ENCODE data around the gene MRPL20. TPM values are rescaled to one million over a fixed set of nuclear protein-coding genes. Genes with fewer than 3 reads are reported as not detected.

Gene MRPL20
- total RNA-seq, 1 donor from 2014 or later: 108 TPM

DNA sequence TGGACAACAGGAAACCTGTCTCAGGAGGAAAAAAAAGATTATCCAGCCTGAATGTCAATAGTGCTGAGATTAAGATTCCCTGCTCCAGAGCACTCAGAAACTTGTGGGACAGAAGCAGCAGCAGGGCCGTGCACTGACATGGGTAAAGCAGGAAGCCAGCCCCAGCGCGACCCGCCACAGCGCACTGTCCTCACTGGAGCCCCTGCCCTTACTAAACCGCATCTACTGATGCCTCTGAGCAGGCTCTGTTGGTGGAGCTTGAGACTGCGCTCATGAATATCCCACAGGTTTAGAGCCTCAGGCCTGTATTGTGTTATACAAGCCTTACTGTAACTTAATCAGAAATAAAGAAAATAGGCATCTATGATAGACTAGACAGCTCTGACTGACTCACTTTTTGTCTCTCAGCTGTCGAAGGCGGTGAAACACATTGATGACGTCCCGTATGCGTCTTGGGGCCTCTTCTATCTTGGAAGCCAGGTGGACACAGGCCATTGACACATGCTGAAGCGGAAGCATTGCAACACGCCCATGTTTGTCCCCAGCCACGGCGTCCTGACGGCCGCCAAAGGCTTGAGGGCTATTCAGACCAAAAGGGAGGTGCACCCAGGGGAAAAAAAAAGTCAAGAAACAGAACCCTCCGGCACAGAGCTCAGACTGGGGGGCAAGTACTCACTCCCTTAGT lies 9.1 kb downstream of the MRPL20 start:
- peak overlapping the region; percentile 95 for H3K4me3 Mint-ChIP-seq
- peaks cover 10% of the 10 kb centered on the region for H3K4me1 Mint-ChIP-seq (ENCODE audit: unreplicated experiment)
- no peak for TF ChIP-seq CTCF (conservative IDR thresholded peaks at IDR 0.05)
- DNase-seq (ENCODE audit: extremely low spot score, unreplicated experiment): no peak
- no peaks in the 10 kb centered on the region for H3K27me3 Mint-ChIP-seq
- peak overlapping the region; percentile 95 for H3K27ac Mint-ChIP-seq
- H3K9me3 Mint-ChIP-seq: no peaks in the 10 kb centered on the region
- H3K36me3 Mint-ChIP-seq: peaks cover 18% of the 10 kb centered on the region

DNA sequence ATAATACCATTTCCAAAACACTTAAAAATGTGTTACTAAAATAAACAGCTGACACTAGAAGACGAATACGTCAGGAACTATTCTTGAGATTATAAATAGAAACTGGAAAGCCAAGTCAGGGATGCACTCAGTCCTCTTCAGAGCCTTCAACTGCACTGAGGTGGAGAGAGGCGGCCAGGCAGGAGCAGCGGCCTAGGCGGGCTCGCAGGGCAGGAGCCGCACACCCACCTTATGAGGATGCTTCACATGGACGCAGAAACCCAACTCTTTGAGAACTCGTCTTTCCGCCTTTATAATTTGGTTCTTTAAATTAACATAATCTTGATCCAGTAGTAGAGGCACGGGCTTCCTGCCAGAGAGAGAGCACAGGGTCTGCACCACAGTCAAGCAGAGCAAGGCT lies 11.9 kb downstream of the MRPL20 start:
- Mint-ChIP-seq H3K9me3 (no peaks in the 10 kb centered on the region), H3K4me3 (peak overlapping the region; percentile 24), H3K27ac (peak overlapping the region; percentile 7), H3K36me3 (peaks cover 33% of the 10 kb centered on the region), H3K4me1 (ENCODE audit: unreplicated experiment) (peaks cover 4% of the 10 kb centered on the region), H3K27me3 (no peaks in the 10 kb centered on the region)
- DNase-seq (ENCODE audit: extremely low spot score, unreplicated experiment): no peak
- no peak for TF ChIP-seq CTCF (conservative IDR thresholded peaks at IDR 0.05)

DNA sequence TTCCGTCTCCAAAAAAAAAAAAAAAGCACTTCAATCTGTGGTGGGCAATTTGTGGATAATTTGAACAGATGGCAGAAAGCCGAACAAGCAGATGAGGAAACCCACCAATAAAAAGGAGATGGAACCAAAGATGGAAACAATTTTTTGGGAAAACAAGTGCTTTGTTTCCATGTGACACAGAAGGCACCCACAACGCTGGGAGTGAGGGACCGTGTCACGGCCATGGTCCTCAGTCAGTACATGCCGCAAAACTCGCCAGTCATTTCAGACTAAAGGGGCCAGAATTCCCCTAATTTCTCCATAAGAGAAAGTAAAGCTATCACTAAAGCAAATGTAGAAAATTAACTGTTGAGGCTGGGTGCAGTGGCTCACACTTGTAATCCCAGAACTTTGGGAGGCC lies 13.0 kb downstream of the MRPL20 start:
- no peak overlapping the region for H3K4me3 Mint-ChIP-seq
- H3K27ac Mint-ChIP-seq: no peak overlapping the region
- peaks cover 38% of the 10 kb centered on the region for H3K36me3 Mint-ChIP-seq
- H3K27me3 Mint-ChIP-seq: no peaks in the 10 kb centered on the region
- H3K4me1 Mint-ChIP-seq (ENCODE audit: unreplicated experiment): peaks cover 4% of the 10 kb centered on the region
- no peaks in the 10 kb centered on the region for H3K9me3 Mint-ChIP-seq
- TF ChIP-seq CTCF (conservative IDR thresholded peaks at IDR 0.05): no peak
- no peak for DNase-seq (ENCODE audit: extremely low spot score, unreplicated experiment)

DNA sequence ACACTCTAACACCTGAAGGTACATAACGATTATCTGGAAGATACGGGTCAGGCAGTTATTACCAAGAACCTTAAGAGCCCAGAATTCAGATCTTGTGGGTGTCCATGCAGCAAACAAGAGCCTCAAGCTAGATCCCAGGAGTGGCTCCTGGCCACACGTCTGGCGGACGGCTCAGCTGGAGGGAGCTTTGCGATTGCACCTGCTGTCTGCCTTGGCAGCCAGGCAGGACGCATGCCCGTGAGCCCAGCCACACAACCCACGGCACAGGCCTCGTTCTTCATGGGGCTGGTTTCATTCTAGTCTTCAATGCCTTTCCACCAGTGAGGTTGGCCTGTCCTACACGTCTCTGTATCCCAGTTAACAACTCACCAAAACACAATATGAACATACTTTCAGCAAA lies 13.7 kb downstream of the MRPL20 start:
- no peak for DNase-seq (ENCODE audit: extremely low spot score, unreplicated experiment)
- H3K27ac Mint-ChIP-seq: no peak overlapping the region
- H3K36me3 Mint-ChIP-seq: peaks cover 38% of the 10 kb centered on the region
- H3K27me3 Mint-ChIP-seq: no peaks in the 10 kb centered on the region
- TF ChIP-seq CTCF (conservative IDR thresholded peaks at IDR 0.05): no peak
- H3K4me1 Mint-ChIP-seq (ENCODE audit: unreplicated experiment): peaks cover 4% of the 10 kb centered on the region
- no peaks in the 10 kb centered on the region for H3K9me3 Mint-ChIP-seq
- no peak overlapping the region for H3K4me3 Mint-ChIP-seq

GRCh38 chr1:1393014-1393413 lies 14.1 kb downstream of the MRPL20 start:
- TF ChIP-seq CTCF (conservative IDR thresholded peaks at IDR 0.05): no peak
- H3K27ac Mint-ChIP-seq: no peak overlapping the region
- no peak for DNase-seq (ENCODE audit: extremely low spot score, unreplicated experiment)
- H3K4me1 Mint-ChIP-seq (ENCODE audit: unreplicated experiment): peaks cover under 1% of the 10 kb centered on the region
- H3K27me3 Mint-ChIP-seq: no peaks in the 10 kb centered on the region
- no peaks in the 10 kb centered on the region for H3K9me3 Mint-ChIP-seq
- peaks cover 38% of the 10 kb centered on the region for H3K36me3 Mint-ChIP-seq
- H3K4me3 Mint-ChIP-seq: no peak overlapping the region
